GM12878 (cell line): ENCODE results near the gene S1PR2. TPM values are rescaled to one million over a fixed set of nuclear protein-coding genes. Genes with fewer than 3 reads are reported as not detected.

Experiments
- ATAC-seq: fragments of 200-7000 bp; cut with Tn5 transposase; 3 replicates; pipeline ENCODE4 v1.9.1; 2020; ENCODE audit warnings: mild to moderate bottlenecking, moderate library complexity
- BruUV-seq: library from RNA; stranded (reverse); fragments of 400-500 nt; replicated peaks from 2 replicates; lab custom pipeline; 2021; lab: Mats Ljungman, UMichigan
- CTCF ChIA-PET: fragments of 300-600 bp; sonication (Branson Sonifier 250); formaldehyde crosslinking; extraction: SDS; loops from one replicate; lab custom pipeline; 2021; ENCODE audit warnings: inconsistent platforms; lab: Yijun Ruan, JAX
- POLR2A ChIA-PET: fragments of 350-600 bp; formaldehyde crosslinking; extraction: SDS; loops from one replicate; lab custom pipeline; 2021; ENCODE audit warnings: inconsistent platforms; lab: Charles Lee
- RAD21 ChIA-PET: fragments of 300-600 bp; sonication (Branson Sonifier 250); formaldehyde crosslinking; loops from one replicate; lab custom pipeline; 2023; ENCODE audit warnings: antibody characterized with exemption; ENCODE audit not compliant: unreplicated experiment; lab: Charles Lee
- SMC1A ChIA-PET: fragments of 300-600 bp; sonication (Branson Sonifier 250); formaldehyde crosslinking; loops from one replicate; lab custom pipeline; 2023; ENCODE audit not compliant: unreplicated experiment, uncharacterized antibody; lab: Charles Lee
- DNase-seq: peaks from one replicate; pipeline ENCODE4 v3.0.0-alpha.2; 2011; ENCODE audit warnings: low read depth, low spot score
- FAIRE-seq: peaks from 3 replicates; lab custom pipeline; 2011; peaks lifted over from hg19 to GRCh38; lab: Jason Lieb, UNC
- H2AFZ ChIP-seq: 2 replicates; pipeline ENCODE4 v1.6.0; 2011; ENCODE audit warnings: low read depth, low read length, control low read depth; ENCODE audit not compliant: control insufficient read depth
- H3K27ac ChIP-seq: 2 replicates; pipeline ENCODE4 v1.5.1; 2011; ENCODE audit warnings: control low read depth; ENCODE audit not compliant: control insufficient read depth, insufficient read depth
- H3K27me3 ChIP-seq, 2 experiments: replicated peaks in 1 of 2; 2 replicates each; pipeline versions ENCODE4 v1.6.0 to v1.6.1; 2011; ENCODE audit warnings: low read length in 1 of 2; ENCODE audit not compliant: control insufficient read depth in 2 of 2, insufficient read depth in 2 of 2
- H3K36me3 ChIP-seq, 2 experiments: 2 replicates each; pipeline ENCODE4 v1.5.1; 2011; ENCODE audit warnings: low read length in 1 of 2; ENCODE audit not compliant: control insufficient read depth in 2 of 2, insufficient read depth in 2 of 2
- H3K4me1 ChIP-seq: 2 replicates; pipeline ENCODE4 v1.6.1; 2011; ENCODE audit warnings: mild to moderate bottlenecking, low read length, moderate library complexity, mixed read lengths; ENCODE audit not compliant: control insufficient read depth, insufficient read depth
- H3K4me2 ChIP-seq: 2 replicates; pipeline ENCODE4 v1.6.0; 2011; ENCODE audit warnings: control low read depth; ENCODE audit not compliant: control insufficient read depth, insufficient read depth
- H3K4me3 ChIP-seq: fragments of 200-600 bp; sonication (generic); 2 replicates; pipeline ENCODE4 v1.5.1; 2016
- H3K79me2 ChIP-seq: 2 replicates; pipeline ENCODE4 v1.6.0; 2011; ENCODE audit warnings: low read length; ENCODE audit not compliant: control insufficient read depth, insufficient read depth
- H3K9ac ChIP-seq: 2 replicates; pipeline ENCODE4 v1.8.0; 2011; ENCODE audit warnings: low read length, control low read depth, mixed read lengths; ENCODE audit not compliant: control insufficient read depth, insufficient read depth
- H3K9me3 ChIP-seq: replicated peaks from 3 replicates; pipeline ENCODE4 v1.5.1; 2011; ENCODE audit warnings: mild to moderate bottlenecking, low read length; ENCODE audit not compliant: control insufficient read depth, insufficient read depth
- H4K20me1 ChIP-seq: 2 replicates; pipeline ENCODE4 v1.6.0; 2011; ENCODE audit not compliant: control insufficient read depth, insufficient read depth
- CBFB ChIP-seq: IDR thresholded peaks from 2 replicates; pipeline ENCODE4 v1.6.1; 2016; ENCODE audit warnings: antibody characterized with exemption, low read depth
- IRF4 ChIP-seq: IDR thresholded peaks from 2 replicates; pipeline ENCODE4 v1.6.1; 2011; ENCODE audit warnings: low read depth, low read length
- NBN ChIP-seq: fragments of 450-650 bp; IDR thresholded peaks from 2 replicates; pipeline ENCODE4 v1.6.1; 2016
- RB1 ChIP-seq: fragments of 450-650 bp; formaldehyde crosslinking; IDR thresholded peaks from 2 replicates; pipeline ENCODE4 v1.6.1; 2017; ENCODE audit warnings: mild to moderate bottlenecking, borderline replicate concordance
- RBBP5 ChIP-seq: fragments of 200-600 bp; sonication (generic); conservative IDR thresholded peaks from 2 replicates; pipeline ENCODE4 v1.6.1; 2016
- SPI1 ChIP-seq: IDR thresholded peaks from 2 replicates; pipeline ENCODE4 v1.6.1; 2011; ENCODE audit warnings: low read depth, mild to moderate bottlenecking, low read length, moderate library complexity, borderline replicate concordance; ENCODE audit not compliant: insufficient read depth
- SUPT20H ChIP-seq: IDR thresholded peaks from 2 replicates; pipeline ENCODE4 v1.6.1; 2011; ENCODE audit warnings: low read depth, mild to moderate bottlenecking, low read length, moderate library complexity, borderline replicate concordance; ENCODE audit not compliant: control insufficient read depth
- WGBS: methylation state at CpG from one replicate; pipeline ENCODE4 v1.1.6; 2016; ENCODE audit warnings: low lambda C conversion rate; ENCODE audit not compliant: insufficient replicate concordance, insufficient coverage; ENCODE audit errors: missing lambda C conversion rate; 5-methylcytosine and 5-hydroxymethylcytosine counted together
- in situ Hi-C: fragments of 300-500 bp; cut with MboI; formaldehyde crosslinking; loops from 9 replicates; pipeline ENCODE4 v1.14.3; 2018; ENCODE audit warnings: mixed read lengths
- intact Hi-C: fragments of 100-400 bp; cut with micrococcal nuclease; formaldehyde crosslinking; loops from one replicate; pipeline ENCODE4 v1.14.2; 2022; ENCODE audit not compliant: unreplicated experiment
- polyA plus RNA-seq, 11 experiments: library from polyadenylated mRNA; depleted of rRNA in 4 of 11; unstranded in 6 of 11; stranded (reverse) in 5 of 11; fragments of >200 nt; fragmentation: Nextera tagmentation in 4 of 11; fragmentation: Illumina TruSeq in 1 of 11; extraction: Ambion mirVana in 4 of 11; extraction: Trizol in 1 of 11; gene quantifications; 1 replicate in 1 of 11; 2 replicates in 10 of 11; pipeline versions ENCODE4 v1.2.1 to v1.2.3, GENCODE V29; 2011 to 2016; ENCODE audit warnings: inconsistent platforms in 2 of 11, missing spikeins in 2 of 11, low read depth in 1 of 11
- total RNA-seq, 4 experiments: library from RNA; depleted of rRNA in 3 of 4; stranded (reverse); fragments of >200 nt in 3 of 4; fragmentation: Illumina TruSeq in 1 of 4; extraction: Trizol in 1 of 4; gene quantifications; 2 replicates each; pipeline versions ENCODE4 v1.2.1 to v1.2.3, GENCODE V29; 2013 to 2021
- TF ChIP-seq, protein P1 (sequence below): fragments of 450-650 bp; formaldehyde crosslinking; IDR thresholded peaks from 2 replicates; pipeline ENCODE4 v1.4.0; 2020; ENCODE audit warnings: mild to moderate bottlenecking, moderate library complexity
- TF ChIP-seq, protein P2 (sequence below): IDR thresholded peaks from 2 replicates; pipeline ENCODE4 v1.6.1; 2012; ENCODE audit warnings: low read depth, low read length, improper control_type of control experiment
- TF ChIP-seq, protein P3 (sequence below): IDR thresholded peaks from 2 replicates; pipeline ENCODE4 v1.6.1; 2012; ENCODE audit warnings: low read length, inconsistent platforms
- TF ChIP-seq, protein P4 (sequence below): fragments of 450-650 bp; IDR thresholded peaks from 2 replicates; pipeline ENCODE4 v1.6.1; 2016; ENCODE audit warnings: mild to moderate bottlenecking

The S1PR2 gene
- total and polyA plus RNA-seq, 10 of the 15 experiments (the other 5 are each of a cell fraction or from before 2014, with no cell fraction given), result 4.9 to 26.8 (median 11.6) TPM

DNA sequence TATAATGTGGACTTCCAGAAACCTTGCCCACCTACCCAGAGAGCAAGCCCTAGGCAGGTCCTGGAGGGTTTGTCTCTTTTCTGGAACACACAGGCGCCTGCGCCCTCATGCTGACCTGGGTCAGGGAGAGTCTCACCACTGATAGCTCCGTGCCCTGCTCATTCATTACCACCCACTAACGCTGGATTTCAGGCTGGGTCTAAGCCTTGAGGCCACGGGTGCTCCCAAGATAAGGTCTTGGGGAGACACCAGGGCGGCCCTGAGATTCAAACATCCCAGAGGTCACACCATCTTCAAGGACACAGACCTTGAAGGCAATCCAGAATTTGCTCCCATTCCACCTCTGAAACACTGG is 5.1 kb downstream of the S1PR2 start (continued):
- TF ChIP-seq, protein P1, sequence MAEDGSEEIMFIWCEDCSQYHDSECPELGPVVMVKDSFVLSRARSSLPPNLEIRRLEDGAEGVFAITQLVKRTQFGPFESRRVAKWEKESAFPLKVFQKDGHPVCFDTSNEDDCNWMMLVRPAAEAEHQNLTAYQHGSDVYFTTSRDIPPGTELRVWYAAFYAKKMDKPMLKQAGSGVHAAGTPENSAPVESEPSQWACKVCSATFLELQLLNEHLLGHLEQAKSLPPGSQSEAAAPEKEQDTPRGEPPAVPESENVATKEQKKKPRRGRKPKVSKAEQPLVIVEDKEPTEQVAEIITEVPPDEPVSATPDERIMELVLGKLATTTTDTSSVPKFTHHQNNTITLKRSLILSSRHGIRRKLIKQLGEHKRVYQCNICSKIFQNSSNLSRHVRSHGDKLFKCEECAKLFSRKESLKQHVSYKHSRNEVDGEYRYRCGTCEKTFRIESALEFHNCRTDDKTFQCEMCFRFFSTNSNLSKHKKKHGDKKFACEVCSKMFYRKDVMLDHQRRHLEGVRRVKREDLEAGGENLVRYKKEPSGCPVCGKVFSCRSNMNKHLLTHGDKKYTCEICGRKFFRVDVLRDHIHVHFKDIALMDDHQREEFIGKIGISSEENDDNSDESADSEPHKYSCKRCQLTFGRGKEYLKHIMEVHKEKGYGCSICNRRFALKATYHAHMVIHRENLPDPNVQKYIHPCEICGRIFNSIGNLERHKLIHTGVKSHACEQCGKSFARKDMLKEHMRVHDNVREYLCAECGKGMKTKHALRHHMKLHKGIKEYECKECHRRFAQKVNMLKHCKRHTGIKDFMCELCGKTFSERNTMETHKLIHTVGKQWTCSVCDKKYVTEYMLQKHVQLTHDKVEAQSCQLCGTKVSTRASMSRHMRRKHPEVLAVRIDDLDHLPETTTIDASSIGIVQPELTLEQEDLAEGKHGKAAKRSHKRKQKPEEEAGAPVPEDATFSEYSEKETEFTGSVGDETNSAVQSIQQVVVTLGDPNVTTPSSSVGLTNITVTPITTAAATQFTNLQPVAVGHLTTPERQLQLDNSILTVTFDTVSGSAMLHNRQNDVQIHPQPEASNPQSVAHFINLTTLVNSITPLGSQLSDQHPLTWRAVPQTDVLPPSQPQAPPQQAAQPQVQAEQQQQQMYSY (CRISPR knock-in tag), result no peak
- TF ChIP-seq IRF4, result no peak
- no peak for TF ChIP-seq RB1
- TF ChIP-seq, protein P2, sequence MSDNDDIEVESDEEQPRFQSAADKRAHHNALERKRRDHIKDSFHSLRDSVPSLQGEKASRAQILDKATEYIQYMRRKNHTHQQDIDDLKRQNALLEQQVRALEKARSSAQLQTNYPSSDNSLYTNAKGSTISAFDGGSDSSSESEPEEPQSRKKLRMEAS, result no peak
- TF ChIP-seq, protein P3, sequence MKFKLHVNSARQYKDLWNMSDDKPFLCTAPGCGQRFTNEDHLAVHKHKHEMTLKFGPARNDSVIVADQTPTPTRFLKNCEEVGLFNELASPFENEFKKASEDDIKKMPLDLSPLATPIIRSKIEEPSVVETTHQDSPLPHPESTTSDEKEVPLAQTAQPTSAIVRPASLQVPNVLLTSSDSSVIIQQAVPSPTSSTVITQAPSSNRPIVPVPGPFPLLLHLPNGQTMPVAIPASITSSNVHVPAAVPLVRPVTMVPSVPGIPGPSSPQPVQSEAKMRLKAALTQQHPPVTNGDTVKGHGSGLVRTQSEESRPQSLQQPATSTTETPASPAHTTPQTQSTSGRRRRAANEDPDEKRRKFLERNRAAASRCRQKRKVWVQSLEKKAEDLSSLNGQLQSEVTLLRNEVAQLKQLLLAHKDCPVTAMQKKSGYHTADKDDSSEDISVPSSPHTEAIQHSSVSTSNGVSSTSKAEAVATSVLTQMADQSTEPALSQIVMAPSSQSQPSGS, result no peak
- TF ChIP-seq SUPT20H, result no peak
- no peak for TF ChIP-seq NBN

DNA sequence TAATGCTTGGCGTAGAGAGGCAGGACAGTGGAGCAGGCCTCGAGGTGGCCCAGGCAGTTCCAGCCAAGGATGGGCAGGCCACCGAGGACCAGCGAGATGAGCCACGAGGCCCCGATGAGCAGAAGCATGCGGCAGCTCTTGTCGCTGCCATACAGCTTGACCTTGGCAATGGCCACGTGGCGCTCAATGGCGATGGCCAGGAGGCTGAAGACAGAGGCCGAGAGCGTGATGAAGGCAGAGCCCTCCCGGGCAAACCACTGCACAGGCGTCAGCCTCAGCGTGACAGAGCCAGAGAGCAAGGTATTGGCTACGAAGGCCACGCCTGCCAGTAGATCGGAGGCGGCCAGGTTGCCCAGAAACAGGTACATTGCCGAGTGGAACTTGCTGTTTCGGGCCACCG is 6.8 kb downstream of the S1PR2 start:
- H3K36me3 ChIP-seq, result peaks cover 9 to 11% of the 10 kb centered on the region in 2 experiments; a peak in 3 of 4 replicates
- H3K9ac ChIP-seq, result no peak overlapping the region
- H3K4me2 ChIP-seq, result no peak overlapping the region
- TF ChIP-seq, protein P4, sequence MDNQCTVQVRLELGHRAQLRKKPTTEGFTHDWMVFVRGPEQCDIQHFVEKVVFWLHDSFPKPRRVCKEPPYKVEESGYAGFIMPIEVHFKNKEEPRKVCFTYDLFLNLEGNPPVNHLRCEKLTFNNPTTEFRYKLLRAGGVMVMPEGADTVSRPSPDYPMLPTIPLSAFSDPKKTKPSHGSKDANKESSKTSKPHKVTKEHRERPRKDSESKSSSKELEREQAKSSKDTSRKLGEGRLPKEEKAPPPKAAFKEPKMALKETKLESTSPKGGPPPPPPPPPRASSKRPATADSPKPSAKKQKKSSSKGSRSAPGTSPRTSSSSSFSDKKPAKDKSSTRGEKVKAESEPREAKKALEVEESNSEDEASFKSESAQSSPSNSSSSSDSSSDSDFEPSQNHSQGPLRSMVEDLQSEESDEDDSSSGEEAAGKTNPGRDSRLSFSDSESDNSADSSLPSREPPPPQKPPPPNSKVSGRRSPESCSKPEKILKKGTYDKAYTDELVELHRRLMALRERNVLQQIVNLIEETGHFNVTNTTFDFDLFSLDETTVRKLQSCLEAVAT, result 0 out of 2 replicates have a peak, but pooled peaks have one; percentile 53
- TF ChIP-seq SPI1 (no peak), CBFB (no peak), RBBP5 (no peak)
- TF ChIP-seq, protein P1 (CRISPR knock-in tag), result no peak
- ChIA-PET SMC1A (interaction anchor here (8.8 kb wide), 1 partner anchor 26 kb away, joined by 78 read pairs; no protein-coding TSS in a partner anchor), CTCF (no interaction called here), POLR2A (interaction anchor here (0.5 to 1.1 kb wide), 3 partner anchors 22 to 151 kb away, joined by 3 to 4 read pairs (median 3); no protein-coding TSS in a partner anchor), RAD21 (no interaction called here)
- DNase-seq, result no peak
- WGBS, result 95% methylated on average over 21 of the region's 23 CpGs
- H2AFZ ChIP-seq, result no peak overlapping the region
- no peaks in the 10 kb centered on the region; the same call in 2 of the 3 replicates for H3K9me3 ChIP-seq
- no peaks in the 10 kb centered on the region for H4K20me1 ChIP-seq
- ATAC-seq, result no peak
- peaks cover 50% of the 10 kb centered on the region for H3K4me1 ChIP-seq
- H3K27ac ChIP-seq, result no peak overlapping the region
- no peaks in the 10 kb centered on the region for H3K27me3 ChIP-seq
- in situ Hi-C loops, result no loop called here
- FAIRE-seq, result no peak
- BruUV-seq, result no TSS peak
- H3K4me3 ChIP-seq, result no peak overlapping the region
- intact Hi-C loops, result no loop called here
- H3K79me2 ChIP-seq, result peaks cover 49% of the 10 kb centered on the region
